GM19023 (cell line): ENCODE measurements around the gene TTC13.

Source experiments
- ATAC-seq: cut with Tn5 transposase; IDR thresholded peaks from one replicate; pipeline ENCODE4 v1.9.1; 2021; ENCODE audit warnings: mild to moderate bottlenecking, moderate library complexity; ENCODE audit not compliant: unreplicated experiment

TTC13 gene

GRCh38 chr1:230858236-230858820, 120.3 kb downstream of the TTC13 start:
- ATAC-seq = no peak

GRCh38 chr1:230857822-230858221, 120.8 kb downstream of the TTC13 start:
- ATAC-seq = no peak

- no peak for ATAC-seq
Observed at GRCh38 chr1:230857077-230857476, 121.6 kb downstream of the TTC13 start.
